Measurements from ENCODE around the gene MYO18B.

The MYO18B gene

DNA sequence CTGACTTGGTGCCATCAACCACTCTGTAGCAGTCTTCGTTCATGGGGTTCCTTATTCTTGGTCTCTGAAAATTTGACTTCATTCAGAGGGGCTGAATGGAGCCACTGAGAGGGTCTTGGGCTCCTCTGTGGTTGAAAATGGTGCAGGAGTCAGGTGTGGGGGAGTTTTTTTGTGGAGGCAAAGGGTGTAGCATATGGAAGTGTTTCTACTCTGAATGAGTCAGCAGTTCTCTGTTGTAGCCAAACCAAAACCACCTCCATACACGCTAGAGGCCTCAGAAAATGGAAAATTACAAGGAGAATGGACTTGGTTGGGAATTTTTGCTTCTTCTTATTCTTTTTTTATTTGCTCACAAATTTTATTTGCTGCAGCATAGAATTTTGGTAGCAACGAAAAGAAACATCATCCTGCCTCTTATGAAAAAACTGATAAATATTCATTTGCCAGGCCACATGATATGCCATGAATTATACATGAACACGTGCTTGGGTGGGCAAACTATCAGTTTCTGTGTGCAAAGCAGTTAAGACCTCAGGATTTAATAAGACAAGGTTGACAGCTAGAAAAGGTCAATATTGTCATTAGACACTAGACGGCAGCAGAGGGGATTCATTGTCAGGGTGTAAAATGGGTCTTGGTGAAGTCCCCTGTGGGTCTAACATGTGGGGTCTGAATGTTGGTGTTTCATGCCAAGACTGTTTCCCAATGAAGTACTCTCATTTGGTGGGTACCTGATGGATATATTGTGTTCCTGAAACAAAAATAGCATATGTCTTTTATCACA lies 111.7 kb downstream of the MYO18B start:
- DNase-seq, result no peak

DNA sequence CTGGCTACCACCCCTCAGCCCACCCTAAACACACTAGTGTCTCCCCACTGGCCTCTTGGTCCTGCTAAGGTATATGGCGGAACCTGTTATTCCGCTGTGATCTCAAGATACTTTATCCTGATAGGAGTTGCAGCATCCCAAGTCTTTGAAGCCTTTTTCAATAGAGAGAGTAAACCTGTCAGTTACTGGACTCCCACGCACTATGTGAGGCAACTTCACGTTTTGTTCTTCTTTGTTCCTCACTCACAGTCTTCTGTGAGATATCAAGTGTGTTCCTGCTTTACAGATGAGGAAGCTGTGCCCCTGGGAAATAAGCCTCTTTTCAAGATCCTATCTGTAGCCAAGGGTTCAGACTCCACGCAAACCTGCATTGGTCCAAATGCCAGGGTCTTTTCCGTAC lies 127.8 kb downstream of the MYO18B start:
- DNase-seq, result no peak

DNA sequence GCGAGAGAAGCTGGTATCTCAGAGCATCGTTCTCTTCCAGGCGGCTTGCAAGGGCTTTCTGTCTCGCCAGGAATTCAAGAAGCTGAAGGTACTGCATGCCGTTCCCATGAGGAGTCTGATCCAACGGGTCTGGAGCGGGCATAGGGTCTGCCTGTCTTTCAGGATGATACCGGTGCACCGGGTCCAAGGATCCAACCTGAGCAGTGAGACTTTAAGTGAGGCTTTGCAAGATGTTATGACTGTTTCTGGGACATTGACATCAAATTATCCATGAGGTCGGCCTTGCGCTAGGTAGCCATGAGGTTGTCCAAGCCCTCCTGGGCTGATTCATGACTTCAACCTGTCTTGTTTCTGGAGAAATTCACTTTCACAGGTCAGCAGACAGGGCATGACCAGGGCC lies 132.3 kb downstream of the MYO18B start:
- no peak for DNase-seq

DNA sequence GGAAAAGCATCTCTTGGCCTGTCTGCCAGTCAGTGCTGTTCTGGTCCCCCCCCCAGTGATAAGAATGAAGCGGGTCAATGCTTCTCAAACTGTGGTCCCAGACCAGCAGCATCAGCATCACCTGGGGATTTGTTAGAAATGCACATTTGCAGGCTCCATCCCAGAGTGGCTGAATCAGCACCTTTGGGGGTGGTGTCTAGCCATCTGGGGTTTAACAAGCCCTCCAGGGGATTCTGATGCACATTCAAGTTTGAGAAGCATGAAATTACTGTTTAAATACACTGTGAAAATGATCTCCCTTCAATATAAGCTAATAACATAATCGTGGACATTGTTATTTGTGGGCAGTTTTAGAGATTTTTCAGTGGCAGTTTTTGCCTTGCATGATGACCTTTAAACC lies 133.5 kb downstream of the MYO18B start:
- DNase-seq, result no peak

DNA sequence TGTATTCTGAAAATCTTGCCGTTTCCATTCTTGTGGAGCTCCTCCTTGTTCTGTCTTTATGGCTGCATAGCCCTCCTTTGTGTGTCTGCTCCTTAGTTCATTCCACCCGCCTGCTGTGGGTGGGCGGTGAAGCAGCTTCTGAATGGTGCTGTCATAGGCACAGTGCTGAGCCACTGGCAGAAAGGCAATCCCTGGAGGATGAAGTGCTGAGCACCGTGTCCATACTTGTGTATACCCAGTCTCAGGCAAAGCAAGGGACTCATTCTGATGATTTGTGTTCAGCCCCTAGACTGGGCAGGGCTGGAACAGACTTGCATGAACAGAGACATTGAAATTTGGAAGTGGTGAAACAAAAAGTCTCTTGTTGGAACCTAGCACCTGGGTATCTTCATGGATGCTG lies 134.9 kb downstream of the MYO18B start:
- DNase-seq, result no peak

DNA sequence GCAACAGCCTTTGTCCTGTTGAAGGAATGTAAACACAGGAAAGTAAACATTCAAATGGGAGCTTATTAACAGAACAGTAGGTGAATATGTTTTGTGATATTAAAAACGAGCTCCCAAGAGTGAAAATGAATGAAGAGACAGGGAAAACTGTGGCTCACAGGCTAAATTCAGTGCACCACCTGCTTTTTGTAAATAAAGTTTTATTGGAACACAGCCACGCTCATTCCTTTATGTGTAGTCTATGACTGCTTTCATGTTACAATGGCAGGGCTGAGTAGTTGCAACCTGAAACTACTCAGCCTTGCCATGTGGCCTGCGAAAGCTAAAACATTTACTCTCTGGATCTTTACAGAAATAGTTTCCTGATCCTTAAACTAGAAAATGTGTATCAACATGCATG lies 136.9 kb downstream of the MYO18B start:
- DNase-seq, result no peak

DNA sequence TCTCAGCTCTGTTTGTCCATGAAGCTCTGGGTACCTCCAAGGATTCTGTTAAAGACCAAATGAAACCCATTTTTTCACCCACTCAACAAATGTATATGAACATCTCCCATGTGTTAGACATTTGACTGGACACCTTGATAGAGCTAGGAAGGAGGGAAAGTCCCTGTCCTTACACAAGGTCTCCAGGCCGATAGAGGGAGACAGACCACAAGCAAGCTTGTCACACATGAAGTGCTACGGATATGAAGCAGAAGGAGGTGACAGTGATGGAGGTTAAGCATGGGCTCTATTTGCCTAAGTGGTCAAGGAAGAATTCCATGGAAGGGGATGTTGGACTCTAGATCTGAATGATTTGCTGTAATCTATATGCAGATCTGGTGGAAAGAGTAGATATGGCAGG lies 138.5 kb downstream of the MYO18B start:
- peak; percentile 3 for DNase-seq

DNA sequence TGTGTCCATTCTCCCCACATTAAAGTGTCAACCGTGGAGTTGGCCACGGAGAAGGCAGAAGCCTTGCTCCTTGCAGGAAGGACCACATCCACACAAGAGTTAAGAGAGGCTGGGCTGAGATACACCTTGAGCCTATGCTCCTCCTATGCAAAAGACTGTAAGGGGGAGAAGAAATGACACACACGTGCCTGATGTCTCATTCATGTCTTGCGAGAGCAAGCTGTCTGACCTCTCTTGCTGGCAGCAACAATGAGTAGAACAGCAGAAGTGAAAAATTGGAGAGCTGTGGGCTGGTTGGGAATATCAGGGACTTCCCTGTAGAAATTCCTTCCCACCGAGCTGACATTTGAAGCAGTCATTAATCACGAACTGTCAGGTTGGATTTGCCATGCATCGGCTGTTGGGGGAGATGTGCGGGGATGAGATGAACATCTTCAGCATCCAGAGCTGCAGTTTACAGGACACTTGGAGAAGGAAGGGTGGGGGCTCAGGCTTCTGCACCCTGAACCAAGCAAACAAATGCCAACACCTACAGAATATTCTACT lies 139.3 kb downstream of the MYO18B start:
- DNase-seq, result no peak

DNA sequence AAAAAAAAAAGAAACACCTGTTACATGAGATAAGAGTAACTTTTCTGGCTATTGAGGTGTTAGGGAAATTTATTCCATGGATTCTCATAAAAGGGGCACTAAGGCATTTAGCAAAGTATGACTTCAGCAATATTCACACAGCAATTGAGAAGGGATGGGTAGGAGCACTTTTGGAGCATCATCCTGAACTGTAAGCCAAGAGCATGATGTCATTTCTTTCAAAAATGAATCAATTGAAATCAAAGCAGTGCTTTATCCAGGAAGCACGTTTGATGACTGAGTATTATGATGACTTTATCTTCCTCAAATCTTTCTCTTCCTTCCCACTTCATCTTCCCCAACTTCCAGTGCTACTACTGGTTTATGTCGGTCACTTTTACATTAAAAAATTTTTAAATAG lies 140.4 kb downstream of the MYO18B start:
- no peak for DNase-seq

DNA sequence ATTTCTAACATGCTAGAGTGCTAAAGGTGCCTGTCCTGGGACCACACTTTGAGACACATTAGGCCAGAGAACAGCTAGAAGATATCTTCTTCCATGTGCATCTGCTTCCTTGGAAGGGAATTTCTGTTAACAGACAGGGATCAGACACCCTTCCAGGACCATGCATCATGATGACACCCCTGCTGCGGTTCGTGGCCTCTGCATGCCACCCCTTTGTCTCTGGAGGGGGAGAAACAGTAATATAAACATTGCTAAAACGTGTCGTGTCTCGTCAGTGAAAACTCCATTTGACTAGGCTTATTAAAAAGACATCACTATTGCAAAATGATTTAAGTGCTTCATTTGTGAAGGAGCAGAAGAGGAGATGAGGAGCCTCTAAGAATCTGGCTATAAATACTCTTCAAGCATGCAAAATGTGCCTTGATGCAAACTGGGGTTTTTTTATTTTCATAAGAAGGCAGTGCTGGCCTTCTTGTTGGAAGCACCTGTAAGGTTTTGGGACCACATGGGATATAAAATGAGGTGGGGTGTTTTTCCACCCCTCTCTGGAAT lies 141.6 kb downstream of the MYO18B start:
- DNase-seq, result no peak

DNA sequence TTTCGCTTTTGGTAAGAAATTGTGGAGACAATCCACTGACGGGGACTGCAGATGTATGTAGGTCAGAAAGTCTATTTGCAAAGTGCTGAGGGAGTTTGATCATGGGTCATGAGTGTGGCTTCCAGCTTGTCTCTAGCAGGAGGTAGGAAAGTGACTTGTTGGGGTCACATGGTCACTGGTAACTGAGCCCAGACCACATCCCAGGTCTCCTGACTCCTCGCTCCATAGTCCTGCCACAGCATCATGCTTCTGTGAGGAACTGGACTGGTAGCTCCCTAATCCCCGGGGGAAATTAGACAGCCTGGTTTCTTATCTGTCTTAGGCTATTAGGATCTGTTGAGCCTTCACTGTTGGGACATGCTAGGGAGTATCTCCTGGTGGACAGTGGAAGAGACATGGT lies 142.1 kb downstream of the MYO18B start:
- no peak for DNase-seq

DNA sequence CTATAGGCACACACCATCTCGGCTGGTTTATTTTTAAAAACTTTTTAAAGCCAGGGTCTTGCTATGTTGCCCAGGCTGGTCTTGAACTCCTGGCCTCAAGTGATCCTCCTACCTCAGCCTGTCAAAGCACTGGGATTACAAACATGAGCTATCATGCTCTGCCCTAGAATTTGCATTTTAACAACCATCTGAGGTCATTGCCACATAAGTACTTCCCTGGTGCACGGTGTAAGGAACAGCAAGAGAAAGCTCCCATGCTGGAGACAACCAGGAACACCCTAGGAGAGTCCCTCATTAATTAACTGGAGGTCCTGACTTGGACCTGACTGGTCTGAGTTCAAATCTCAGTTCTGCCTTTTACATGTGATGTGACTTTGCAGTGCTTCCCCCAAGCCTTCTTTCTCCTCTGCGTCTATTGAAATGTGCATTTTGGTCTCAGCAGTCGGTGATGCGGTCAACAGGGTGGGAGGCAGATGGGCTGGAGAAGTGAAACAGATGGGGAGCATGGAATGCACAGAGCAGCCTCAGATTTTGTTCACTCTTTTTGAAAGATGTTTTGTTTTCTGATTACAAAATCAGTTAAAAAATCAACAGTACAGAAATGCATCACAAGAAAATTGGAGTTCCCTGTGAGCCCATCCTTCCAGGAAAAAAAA lies 146.5 kb downstream of the MYO18B start:
- no peak for DNase-seq

DNA sequence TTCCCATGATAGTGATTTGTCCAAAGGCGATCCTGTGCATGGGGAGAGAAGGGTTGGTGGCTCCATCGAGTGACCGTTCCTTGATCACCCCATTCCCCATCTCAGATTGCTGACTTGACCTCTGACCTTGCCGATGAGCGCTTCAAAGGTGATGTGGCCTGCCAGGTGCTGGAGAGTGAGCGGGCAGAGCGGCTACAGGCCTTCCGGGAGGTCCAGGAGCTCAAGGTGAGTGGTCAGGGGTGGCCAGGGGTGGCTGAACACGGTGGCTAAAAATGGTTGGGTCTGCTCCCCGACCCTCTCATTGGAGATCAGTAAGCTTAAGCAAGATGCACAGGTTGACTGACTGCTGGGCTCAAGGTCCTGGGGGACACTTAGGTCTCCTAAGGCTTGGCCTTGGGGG lies 148.7 kb downstream of the MYO18B start:
- no peak for DNase-seq

DNA sequence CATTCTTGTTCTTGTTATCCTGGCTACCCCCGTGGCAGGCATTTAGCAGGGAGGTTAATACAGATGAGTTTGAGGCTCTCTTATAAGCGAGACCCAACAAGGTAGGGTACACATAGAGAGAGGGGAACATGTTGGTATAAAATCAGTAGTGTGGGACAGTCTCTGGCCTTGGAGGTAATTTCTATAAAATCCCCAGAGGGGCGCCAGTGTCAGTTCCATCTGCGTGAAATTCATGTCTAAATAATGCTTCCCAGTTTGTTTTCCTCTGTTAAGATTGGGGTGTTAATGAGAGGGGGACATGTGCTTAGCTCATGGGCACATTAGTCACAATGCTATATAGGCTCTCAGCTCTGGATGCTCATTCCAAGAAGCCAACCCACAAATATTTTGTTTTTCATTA lies 150.7 kb downstream of the MYO18B start:
- no peak for DNase-seq

DNA sequence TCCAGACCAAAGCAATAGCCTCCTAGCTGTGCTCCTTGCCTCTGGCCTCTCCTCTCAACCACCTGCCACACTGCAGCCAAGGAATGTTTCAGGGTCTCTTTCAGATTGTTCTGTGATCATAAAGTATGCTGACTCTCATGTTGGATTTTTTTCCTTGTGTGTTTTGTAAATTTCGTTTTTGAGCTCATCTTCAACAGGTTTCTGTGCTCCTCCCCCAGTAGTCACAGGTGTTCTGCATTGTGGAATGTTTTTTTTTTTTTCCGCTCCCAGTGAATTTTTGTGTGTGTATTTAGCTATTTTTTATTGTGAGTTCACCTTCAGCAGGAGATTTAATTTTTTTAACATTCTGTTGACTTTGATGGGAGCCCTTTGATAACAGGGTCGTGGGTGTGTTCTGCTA lies 153.7 kb downstream of the MYO18B start:
- DNase-seq, result no peak

DNA sequence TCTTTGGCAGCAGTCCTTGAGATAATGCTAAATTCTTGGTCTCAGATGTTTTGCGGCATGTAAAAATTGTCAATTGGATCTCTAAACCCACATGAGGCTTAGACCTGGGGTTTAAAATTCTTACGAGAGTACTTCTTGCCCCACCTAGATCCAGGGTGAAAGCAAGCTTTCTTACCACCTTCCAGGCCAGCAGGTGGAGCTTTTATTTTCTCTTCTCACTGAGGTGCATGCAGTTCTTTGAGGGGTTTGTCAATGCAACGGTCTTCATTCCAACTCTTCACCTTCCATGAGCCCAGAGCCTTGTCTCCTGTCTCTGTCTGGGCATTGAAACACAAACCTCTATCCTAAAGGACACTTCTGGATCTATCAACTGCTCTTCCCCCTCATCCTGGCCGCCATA lies 154.1 kb downstream of the MYO18B start:
- DNase-seq, result no peak

DNA sequence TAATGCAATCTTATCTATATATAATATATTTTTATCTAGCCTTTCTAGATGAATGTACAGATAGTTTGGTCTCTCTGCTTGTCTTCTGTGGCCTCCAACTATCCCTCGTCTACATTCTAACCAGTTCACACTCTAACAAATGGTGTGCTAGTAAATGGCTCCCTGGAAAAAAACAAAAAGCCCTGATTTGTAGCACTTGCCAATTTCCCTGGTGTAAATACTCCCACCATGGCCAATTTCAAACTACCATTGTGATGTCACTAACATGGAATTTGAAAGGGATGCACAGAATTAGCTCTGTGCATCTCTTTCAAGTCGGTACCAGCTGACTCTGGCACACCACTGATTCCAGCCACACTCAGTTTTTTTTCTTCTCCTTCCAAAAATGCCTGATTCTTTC lies 154.6 kb downstream of the MYO18B start:
- DNase-seq, result no peak

DNA sequence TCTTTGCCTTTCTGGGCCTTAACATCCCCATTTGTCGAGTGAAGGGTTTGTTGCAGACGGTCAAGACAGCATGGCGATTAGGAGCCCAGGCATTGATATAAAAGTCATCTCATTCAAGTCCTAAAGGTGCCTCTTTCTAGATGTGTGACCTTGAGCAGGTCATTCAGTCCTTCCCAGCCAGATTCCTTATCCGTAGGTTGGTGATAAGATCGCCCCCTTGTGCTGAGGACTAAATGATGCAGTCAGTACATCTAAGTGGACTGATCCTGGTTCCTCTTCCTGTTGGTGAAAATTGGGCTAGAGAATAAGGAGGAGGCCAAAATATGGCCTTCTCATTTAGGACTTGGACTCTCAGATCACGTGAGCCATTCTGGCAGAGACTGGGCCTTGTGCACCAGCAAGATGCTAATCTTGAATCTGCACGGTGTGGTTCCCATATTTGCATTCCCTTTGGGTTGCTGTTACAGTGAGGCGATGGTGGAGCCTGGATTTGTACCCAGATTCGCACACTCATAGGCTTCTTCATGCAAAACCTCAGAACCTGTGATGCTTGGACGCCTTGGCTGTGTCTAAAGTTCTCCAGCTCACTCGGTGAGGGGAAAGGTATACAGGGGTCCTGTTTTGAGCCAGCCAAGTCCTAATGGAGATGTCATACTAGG lies 156.8 kb downstream of the MYO18B start:
- no peak for DNase-seq

DNA sequence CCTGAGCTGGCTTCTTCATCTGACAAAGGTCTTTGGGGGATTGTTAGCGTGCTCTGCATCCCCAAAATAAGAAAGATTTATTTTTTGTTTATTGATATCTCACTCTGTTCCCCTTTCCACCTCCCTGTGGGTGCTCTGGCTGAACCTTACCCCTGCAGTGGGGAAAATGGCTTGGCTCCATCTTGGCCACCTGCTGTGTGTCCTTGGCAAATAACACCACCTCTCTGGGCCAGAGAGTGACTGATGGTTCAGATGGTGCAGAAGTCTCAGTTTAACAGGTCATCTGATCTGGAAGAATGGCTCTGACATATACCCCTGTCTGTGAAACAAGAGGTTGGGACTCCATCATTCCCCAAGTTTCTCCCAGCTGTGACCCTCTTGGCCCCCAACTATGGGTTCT lies 157.6 kb downstream of the MYO18B start:
- DNase-seq, result no peak

DNA sequence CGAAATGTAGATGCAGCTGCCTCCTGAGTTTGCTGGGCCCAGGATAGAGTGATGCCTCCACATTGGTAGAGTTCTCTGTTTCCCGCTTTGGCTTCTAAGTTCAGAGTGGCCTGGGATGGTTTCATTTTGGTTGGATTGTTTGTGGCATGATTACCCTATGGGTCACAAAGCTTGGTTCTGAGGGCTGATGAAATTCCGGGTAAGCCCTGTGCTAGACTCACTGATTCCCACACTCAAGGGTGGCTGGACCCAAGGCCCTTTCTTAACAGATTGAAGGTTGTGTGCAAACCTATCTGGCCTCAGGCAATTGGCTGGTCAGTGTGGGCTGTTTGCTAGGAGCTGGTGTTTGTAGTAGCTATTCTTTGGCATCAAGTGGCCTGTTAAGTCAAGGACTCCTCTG lies 158.4 kb downstream of the MYO18B start:
- DNase-seq, result no peak

DNA sequence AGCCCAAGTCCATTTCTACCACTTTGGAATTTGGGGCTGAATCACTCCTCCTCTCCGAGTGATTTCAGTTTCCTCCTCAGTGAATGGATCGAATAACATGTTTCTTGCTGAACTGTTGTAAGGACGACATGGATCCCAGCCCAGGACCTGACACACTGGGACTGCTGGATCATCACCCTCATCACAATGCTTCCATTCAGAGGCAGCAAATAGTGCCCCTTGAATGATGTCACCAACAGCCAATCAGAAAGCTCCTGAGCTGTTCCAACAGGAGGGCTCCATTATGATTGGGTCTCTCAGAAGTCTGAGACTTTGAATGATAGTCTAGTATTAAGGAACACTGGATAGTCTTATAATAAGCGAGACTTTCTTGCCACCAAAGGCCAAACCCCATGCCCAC lies 158.9 kb downstream of the MYO18B start:
- DNase-seq, result no peak

DNA sequence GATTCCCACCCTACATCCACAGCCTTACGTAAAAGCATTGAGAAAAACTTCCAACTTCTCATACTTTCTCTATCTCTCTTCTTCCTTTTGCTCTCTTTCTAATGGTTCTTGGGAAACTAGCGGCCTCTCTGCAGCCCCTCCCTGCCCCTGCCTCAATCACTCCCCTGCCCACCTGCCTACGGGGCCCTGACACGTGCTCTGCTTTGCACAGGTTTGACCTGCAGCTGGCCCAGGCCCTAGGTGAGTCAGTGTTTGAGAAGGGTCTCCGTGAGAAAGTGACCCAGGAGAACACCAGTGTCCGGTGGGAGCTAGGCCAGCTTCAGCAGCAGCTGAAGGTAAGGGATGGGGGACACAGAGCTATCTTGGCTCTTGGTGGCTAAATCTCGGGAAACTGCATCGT lies 160.4 kb downstream of the MYO18B start:
- no peak for DNase-seq

DNA sequence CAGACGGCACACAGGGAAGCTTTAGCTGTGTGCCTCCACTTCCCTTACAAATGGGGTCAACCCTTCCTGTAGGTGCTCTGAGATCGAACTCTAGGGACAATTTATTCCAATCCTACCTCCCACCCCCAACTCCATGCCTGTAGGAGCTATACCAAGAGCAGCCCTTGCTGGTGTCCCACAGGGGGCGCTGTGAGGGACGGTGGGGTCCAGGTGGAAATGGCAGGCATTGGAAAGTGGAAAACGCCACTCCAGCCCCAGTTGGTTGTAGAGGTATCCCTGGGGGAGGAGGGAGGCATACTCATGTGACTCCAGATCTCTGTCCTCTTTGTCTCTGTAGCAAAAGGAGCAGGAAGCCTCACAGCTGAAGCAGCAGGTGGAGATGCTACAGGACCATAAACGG lies 161.3 kb downstream of the MYO18B start:
- no peak for DNase-seq

DNA sequence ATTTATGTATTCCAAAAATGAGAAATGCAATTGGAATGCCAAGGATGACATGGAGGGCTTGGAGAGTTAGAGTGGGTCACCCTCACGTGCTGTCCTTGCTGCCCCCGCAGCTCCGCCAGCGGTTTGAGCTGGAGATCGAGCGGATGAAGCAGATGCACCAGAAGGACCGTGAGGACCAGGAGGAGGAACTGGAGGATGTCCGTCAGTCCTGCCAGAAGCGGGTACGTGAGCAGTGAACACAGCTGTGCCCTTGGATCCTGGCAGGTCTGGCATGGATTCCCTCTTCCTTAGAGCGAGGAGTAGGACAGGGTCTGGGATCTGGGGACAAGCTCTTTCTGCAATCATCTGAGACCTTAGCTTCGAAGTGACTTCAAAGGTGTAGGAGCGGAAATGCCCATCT lies 166.2 kb downstream of the MYO18B start:
- DNase-seq, result no peak

All from NK-92 treated with Interleukin-12 subunit alpha and Interleukin-12 subunit beta, amount 100 ng/mL, for 24 hours (cell line).